GM21360 (cell line): ENCODE results near the gene MAPK9.
"Not testable (repeated sequence)": the region's sequence is repeated elsewhere in the genome, so short reads cannot be mapped to it uniquely, and the experiment has no call there.

ENCODE experiments used
- ATAC-seq: cut with Tn5 transposase; IDR thresholded peaks from one replicate; pipeline ENCODE4 v1.9.1; 2021; ENCODE audit warnings: mild to moderate bottlenecking, moderate library complexity; ENCODE audit not compliant: unreplicated experiment

MAPK9 gene

GRCh38 chr5:180326989-180327565 is 35.2 kb upstream of the MAPK9 start:
- ATAC-seq = no peak

GRCh38 chr5:180324601-180324950 is 32.7 kb upstream of the MAPK9 start:
- no peak for ATAC-seq

GRCh38 chr5:180323941-180324600 is 32.2 kb upstream of the MAPK9 start:
- no peak for ATAC-seq

- no peak for ATAC-seq
Measured at GRCh38 chr5:180323160-180323559, 31.3 kb upstream of the MAPK9 start.

- no peak for ATAC-seq
Measured at GRCh38 chr5:180318456-180319089, 26.7 kb upstream of the MAPK9 start.

GRCh38 chr5:180316586-180316985 is 24.7 kb upstream of the MAPK9 start:
- ATAC-seq = no peak

- ATAC-seq = no peak
Measured at GRCh38 chr5:180315762-180316212, 23.9 kb upstream of the MAPK9 start.

- peak; percentile 87 for ATAC-seq
Measured at GRCh38 chr5:180313677-180314505, 22.0 kb upstream of the MAPK9 start.

GRCh38 chr5:180311216-180311615 is 19.3 kb upstream of the MAPK9 start:
- no peak for ATAC-seq

DNA sequence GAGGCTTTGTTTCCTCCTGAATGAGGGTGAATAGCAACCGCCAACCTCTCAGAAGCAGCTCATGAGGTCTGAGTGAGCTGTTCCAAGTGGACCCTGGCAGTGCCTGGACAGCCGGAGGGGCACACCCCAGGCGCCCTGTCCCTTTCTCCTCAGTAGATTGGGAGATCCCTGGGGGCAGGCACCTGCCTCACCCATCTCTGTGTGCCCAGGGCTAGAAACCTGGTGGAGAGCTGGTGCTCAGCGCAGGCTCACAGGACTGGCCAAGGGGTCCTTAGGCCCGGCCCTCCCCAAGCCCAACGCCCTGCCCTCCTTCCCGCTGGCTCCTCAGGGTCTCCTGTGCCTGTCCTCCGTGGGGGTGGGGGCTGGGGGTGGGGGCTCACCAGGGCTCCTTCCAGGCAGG is 14.9 kb upstream of the MAPK9 start:
- ATAC-seq = no peak

DNA sequence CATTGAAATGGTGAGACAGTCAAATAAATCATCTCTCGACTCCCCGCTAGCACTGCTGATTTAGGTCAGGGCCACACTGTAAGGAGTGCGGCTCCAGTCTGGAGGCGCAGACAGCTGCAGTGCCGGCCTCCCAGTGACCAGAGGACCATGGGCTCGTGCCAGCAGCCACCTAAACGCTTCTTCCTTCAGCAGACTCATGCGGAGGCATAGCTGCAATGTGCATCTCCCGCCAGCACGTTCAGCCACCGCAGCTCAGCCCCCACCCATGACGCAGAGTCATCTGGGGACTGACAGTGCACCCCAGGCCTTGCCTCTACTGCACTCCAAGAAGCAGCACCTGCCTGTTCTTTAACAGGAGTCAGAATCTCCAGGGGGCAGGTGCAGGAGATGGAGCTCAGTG is 13.6 kb upstream of the MAPK9 start:
- ATAC-seq = no peak

DNA sequence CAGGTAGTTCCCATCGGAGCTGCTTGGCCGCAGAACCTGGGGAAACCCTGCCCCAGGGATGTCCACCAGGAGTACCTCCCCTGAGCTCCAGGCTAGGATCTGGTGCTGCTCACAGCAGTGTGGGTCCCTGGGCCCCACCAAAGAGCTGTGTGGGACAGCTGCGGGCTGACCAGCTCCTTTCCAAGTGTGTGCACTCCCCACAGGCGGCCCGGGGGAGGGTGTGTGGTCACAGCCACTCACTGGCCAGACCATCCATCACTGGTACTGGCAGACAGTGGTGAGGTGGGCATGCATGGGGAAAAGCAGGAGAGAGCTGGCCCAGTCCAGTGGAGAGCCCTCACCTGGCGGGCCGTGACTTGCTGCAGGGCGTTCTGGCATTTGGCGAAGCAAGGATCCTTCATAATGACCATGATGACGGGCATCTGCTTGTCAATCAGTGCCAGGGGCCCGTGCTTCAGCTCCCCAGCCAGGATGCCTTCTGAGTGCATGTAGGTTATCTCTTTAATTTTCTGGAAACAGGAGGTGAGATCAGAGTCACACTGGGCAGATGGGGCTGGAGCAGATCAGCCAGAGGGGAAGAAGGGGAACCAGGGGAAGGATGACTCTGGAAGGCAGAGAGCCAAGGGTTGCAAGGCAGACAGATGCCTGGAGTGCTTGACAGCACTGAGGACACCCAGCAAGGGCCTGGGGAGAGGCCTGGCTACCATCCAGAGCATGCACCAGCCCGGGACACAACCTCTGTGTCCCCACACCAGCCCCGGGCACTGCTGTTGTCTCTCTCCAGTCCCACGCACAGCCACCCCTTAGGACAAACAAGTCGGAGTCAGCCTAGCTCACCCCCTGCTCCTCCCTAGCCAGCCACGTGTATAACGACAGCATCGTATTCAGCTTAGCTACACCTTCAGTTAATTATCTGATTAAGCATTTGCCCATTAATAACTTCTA is 12.8 kb upstream of the MAPK9 start:
- ATAC-seq = no peak

DNA sequence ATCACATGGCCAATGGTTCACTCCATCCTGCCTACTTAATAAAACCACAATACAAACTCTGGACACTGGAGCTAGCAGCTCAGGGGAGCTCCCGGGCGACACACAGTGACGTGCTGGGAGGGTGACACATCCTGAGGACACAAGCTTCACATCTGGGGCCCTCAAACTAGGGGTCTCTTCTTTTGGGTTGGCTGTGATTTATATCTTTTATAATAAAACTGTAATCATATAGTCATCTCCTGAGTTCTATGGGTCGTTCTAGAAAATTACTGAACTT is 12.1 kb upstream of the MAPK9 start:
- no peak for ATAC-seq

- no peak for ATAC-seq
Measured at GRCh38 chr5:180303226-180304015, 11.5 kb upstream of the MAPK9 start.

DNA sequence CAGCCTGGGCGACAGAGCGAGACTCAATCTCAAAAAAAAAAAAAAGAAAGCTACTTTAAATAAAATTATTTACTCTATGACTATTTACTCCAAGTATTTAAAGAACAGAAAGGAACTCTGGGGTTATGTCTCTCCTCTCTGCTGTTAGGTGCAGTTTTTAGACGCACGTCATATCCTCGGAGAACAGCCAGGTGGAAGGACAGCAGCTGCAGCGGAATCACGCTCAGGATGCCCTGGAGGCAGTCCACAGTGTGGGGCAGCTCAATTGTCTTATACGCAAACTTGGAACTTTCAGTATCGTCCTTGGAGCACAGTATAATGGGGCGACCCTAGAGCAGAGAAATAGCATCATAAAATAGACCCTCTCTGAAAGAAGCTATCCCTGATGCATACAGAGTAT is 10.4 kb upstream of the MAPK9 start:
- no peak for ATAC-seq

GRCh38 chr5:180301253-180301652 is 9.4 kb upstream of the MAPK9 start:
- no peak for ATAC-seq

DNA sequence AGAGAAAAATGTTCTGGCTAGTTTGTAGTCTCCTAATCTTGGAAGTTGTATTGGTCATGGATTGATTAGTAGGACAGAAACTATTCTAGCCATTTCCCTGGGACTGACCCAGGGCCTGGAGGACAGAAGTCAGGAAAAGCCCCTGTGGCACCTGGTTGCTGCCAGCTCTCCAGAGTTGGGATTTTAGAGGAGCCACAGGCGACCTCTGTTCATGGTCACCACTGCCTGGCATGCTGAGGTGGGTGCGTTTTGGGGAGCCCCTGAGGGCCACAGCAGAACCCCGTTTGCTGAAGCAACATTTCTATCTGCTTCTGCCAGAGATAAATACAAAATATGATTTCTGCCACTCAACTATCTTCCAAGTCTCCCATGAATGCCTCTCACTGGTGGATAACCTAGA is 7.6 kb upstream of the MAPK9 start:
- ATAC-seq = no peak

DNA sequence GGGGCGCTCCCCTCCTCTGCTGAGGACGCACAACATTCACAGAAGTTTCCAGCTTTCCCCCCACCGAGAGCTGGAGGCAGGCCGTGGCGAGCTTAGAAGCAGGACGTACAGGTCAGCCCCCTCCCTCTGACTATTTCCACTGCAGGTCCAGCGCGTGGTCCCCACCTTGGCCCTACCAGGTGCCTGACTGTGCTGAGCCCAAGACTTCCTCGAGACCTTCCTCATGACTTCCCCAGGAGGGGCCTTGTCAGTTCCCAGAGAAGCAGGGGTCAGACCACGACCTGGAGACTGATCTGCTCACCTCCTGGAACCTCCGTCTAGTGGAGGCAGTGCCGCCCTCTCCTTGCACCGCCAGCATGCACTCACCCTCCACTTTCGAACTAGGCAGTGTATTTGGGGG is 7.1 kb upstream of the MAPK9 start:
- not testable (repeated sequence) for ATAC-seq

DNA sequence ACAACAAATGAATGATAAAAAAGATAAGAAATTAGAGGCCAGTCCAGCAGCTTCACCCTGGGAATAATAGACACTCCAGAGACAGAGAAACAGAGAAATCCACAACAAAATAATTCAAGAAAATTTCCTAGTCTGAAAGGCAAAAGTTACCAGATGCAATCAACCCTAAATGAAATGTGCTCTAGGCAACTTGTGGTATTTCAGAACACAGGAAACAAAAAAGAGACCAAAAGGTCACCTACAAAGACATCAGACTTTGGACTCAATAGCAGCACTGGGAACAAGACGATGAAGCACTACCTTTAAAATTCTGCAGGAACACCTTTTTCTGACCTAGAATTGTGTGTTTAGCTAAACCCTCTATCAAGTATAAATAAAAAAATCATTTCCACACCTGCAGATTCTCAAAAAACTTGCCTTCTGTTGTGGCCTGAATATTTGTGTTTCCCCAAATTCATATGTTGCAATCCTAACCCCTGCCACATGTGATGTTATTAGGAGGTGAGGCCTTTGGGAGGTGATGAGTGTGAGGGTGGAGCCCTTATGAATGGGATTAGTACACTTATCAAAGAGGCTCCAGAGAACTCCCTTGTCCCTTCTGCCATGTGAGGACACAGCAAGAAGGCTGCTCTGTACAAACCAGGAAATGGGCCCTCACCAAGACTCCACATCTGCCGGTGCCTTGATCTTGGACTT is 5.9 kb upstream of the MAPK9 start:
- no peak for ATAC-seq
